ENCODE data around the gene MAP7.

MAP7 gene

GRCh38 chr6:136563386-136564152 lies 13.3 kb upstream of the MAP7 start:
- DNase-seq: no peak

- no peak for DNase-seq
These were observed 12.0 kb upstream of the MAP7 start for GRCh38 chr6:136562211-136562610.

DNA sequence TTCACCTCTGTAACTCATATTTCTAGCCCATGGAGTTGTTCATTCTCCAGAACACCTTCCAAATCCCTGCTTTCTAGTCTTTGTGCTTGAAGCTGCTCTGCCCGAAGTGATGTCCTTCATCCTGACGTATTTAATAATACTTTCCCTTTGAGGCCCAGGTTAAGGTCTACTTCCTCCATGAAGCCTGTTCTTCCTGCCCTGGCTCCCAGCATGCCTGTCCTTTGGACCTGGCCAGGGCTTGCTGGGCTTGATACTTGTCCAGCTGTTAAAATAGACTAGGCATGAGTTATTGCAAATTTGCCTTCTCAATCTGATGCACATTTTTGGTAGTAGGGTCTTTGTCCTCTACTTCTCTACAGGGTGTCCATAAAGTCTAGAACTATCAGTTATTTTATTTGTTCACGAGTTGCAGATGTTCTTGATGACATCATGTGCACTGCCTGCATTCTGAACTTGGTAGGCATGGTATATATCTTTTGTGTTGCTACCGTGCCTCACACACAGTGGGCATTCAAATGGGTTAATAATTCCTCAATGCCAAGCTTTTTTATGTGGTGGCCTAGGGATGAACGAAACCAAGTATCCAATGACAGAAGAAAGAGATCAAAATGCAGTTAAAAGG lies 3.1 kb upstream of the MAP7 start:
- DNase-seq: no peak

DNA sequence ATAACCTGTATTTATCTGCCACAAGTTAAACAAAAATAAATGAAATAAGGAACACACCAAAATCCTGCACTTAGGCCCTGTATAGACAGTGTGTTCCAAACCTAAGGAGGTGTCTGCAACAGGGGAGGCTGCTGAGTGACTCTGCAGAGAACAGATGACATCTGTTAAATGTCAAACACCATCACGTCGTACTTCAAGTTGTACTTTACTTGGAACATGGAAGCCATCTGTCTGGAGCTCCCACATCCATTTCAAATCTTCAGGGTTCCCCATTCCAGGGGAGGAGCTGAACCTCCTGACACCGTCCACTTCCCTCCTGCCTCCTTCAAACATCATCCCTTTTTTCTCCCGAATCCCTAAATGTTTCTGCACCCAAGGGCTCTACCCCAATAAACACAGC lies 1.8 kb upstream of the MAP7 start:
- no peak for DNase-seq

GRCh38 chr6:136551103-136551502 lies 881 bp upstream of the MAP7 start:
- DNase-seq: no peak

- DNase-seq: no peak
These were observed 235 bp downstream of the MAP7 start for GRCh38 chr6:136550045-136550329.

- no peak for DNase-seq
These were observed 750 bp downstream of the MAP7 start for GRCh38 chr6:136549300-136550044.

DNA sequence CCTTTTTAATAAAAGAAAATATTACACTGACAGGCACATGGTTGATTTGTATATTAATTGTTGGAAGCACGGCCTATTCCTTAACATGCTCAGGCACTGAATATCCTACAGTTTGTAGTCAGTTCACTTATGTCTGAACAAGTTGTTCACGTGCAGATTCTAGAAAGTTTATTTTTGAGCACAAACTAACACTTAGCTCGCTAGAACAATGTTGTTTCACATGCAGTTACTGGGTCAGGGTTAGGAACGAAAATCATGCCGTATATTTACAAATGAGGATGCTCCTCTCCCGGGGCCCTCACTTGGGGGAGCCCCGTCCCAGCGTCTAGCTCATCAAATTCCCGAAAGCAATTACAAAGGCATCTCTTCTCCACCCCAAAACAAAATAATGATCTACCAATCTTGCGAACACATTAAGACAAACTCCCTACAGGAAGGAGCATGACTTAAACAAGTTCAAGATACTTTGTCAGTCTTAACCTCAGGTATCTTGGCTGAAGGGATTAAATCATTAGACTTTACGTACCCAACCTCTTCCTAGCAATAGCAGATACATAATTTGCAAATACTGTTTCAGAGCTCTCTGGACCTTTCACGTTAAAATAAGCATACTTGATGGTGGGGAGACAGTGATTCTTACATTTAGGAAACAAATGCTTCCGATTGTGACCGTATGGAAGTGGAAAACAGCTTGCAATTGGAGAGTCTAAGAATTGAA lies 1.5 kb downstream of the MAP7 start:
- DNase-seq: no peak

DNA sequence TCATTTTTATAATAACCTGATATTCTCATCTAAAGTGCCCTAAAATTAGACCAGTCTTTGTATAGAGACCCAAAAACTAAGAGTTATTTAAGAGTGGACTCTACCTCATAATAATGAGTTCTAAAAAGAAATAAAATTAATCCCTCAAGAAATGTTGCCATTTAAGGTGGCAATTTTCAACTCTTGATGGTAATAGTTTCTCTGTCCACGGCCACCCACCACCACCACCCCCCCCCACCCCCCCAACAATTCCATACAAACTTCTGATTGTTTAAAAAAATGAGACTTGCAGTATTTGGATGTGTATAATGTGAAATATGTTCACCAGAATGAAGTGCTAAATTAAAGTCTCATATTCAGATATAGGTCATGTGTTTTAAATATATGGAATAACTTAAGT lies 2.4 kb downstream of the MAP7 start:
- DNase-seq: no peak

GRCh38 chr6:136547336-136547735 lies 2.9 kb downstream of the MAP7 start:
- no peak for DNase-seq

DNA sequence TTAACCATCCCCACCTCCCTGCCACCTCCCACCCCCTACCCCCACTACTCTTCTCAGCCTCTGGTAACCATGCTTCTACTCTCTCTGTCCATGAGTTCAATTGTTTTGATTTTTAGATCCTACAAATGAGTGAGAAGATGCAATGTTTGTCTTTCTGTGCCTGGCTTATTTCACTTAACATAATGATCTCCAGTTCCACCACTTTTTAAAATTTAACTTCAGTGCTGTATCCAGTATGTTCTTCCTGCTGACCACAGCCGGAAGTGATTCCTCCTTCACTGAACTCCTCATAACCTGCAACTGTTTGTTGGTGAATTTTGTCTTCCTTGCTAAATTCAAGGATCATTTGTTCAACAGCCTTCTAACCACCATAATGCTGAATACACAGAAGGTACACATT lies 3.9 kb downstream of the MAP7 start:
- DNase-seq: no peak

DNA sequence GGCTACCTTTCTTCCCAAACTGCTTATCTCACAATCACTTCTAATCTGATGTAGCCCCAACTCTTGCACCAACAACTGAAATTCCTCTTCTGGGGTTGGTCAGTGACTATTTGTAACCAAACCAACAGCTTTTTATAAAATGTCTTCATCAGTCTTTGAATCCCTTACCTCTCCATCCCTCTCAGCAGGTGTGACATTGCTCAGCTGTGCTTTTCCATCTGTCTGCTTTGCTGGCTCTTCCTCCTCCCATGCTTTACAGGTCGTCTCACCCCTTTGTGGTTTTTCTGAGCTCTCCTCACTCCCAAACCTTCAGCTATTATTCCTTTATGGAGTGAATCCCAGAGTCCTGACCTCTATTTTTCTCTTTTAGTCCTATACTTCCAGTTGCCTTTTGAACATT lies 5.9 kb downstream of the MAP7 start:
- no peak for DNase-seq

DNA sequence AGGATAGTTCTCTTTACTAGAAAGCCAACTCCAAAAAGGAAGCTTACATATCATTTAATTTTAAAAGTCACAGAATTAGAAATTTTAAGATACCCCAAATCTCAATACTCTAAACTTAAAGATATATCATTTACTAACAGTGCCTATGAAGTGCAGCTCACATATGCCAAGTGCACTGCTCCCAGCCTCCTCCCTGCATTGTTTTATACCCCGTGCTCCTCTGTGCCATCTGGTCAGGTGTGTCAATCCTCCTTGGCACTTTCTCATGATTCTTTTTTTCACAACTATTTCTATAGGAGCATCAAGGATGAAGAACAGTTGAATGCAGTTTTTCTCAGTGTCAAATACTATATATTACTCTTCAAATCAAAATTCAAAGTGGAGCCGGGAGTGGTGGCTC lies 8.8 kb downstream of the MAP7 start:
- DNase-seq: no peak

GRCh38 chr6:136539967-136540652 lies 10.1 kb downstream of the MAP7 start:
- no peak for DNase-seq

GRCh38 chr6:136538836-136539235 lies 11.4 kb downstream of the MAP7 start:
- DNase-seq: no peak

GRCh38 chr6:136535880-136536650 lies 14.2 kb downstream of the MAP7 start:
- DNase-seq: no peak

DNA sequence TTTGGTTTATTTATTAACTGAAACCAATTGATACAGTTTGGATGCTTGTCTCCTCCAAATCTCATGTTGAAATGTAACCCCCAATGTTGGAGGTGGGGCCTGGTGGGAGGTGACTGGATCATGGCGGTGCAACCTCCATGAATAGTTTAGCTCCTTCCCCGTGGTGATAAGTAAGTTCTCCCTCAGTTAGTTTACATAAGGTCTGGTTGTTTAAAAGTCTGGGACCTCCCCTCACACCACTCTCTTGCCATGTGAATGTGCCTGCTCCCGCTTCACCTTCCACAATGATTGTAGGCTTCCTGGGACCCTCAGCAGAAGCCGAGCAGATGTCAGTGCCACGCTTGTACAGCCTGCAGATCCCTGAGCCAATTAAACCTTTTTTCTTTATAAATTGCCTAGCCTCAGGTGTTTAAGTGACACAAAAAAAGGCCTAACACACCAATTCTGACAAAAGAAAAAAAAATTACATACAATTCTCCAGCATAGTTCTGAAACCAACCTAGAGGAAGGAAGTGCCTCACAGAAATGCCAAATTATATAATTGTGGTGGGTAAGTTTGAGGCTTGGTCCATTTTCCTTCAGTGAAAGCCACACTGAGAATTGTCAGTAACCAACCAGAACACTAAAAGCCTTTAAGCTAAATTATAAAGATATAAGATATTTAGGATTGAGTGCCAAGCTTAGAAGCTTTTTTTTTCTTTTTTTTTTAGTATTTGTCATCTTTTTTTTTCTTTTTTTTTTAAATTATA lies 15.0 kb downstream of the MAP7 start:
- DNase-seq: no peak

DNA sequence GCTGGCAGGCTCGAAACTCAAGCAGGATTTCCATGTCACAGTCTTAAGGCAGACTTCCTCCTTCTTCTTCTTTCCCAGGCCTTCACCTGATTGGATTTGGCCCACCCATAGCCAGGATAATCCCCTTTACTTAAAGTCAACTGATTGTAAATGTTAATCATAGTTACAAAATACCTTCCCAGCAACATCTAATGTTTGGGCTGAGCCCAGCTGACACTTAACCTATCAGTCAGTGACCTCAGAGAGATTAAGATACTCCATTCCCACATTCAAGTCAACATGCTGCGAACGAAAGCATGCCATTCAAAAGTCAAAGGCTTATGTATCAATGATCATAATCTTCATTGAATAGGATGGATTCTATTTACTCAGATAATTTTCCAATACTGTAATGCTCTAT lies 16.0 kb downstream of the MAP7 start:
- no peak for DNase-seq

DNA sequence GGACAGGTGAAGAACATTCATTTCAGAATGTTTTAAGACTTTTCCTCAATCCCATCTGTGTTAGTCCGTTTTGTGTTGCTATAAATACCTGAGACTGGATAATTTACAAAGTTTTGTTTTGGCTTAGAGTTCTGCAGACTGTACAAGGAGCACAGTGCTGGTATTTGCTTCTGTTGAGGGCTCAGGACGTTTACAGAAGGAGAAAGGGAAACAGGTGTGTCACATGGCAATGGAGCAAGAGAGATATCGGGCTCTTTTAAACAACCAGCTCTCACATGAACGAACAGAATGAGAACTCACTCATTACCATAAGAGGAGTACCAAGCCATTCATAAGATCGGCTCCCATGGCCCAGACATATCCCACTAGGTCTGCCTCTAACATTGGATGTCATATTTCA lies 16.7 kb downstream of the MAP7 start:
- DNase-seq: no peak

DNA sequence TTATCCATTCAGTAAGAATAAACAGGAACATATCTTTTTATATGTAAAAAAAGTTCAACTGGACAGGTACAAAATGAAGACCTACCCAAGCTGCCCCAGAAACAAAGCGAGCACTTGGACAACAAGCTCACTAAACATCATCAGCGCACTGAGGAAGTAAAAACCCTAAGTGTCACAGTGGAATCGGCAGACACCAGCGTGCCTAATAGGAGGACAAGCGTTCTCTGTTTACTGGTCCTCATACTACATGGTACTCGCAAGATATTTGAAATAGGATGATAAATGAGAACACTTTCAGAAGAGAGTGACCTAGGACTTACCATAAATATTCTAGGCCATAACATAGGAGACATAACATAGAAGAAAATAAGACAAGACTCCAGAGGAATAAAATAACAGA lies 18.2 kb downstream of the MAP7 start:
- DNase-seq: no peak

GRCh38 chr6:136529710-136530109 lies 20.5 kb downstream of the MAP7 start:
- DNase-seq: no peak

DNA sequence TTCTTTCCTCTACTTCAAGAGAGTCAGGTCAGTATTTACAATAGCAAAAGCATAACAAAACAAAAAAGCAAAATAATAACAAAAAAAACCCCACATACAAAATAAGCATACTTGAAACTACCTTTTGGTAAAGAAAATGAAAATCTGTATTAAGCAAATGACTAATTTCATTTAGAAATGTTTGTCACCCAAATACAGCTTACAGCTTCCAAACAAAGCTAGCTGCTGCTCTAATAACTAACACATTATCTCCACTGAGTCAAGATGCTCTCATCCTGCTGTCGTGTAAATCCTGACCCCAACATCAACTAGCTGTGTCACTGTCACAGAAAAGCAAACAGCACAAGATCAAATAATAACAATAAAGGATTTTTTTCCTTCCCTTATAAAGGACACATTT lies 21.7 kb downstream of the MAP7 start:
- DNase-seq: no peak

Data from stimulated activated CD4-positive, alpha-beta T cell treated with anti-CD3 and anti-CD28 coated beads, Interleukin-4, amount 100 ng/mL, for 4 hours (primary cell).